Mucosa of descending colon (tissue), 3 donors: Measurements from ENCODE around the gene CCL26. TPM values are rescaled to one million over a fixed set of nuclear protein-coding genes. Genes with fewer than 3 reads are reported as not detected.

Source experiments
- ATAC-seq: fragments of 200-7000 bp; cut with Tn5 transposase; one replicate; pipeline ENCODE4 v1.9.1; 2020; ENCODE audit warnings: mild to moderate bottlenecking, moderate library complexity
- DNase-seq, 3 donors: peaks; one replicate each; pipeline ENCODE4 v3.0.0-alpha.2; 2020
- H3K36me3 ChIP-seq: fragments of 200-600 bp; one replicate; pipeline ENCODE4 v1.8.0; 2021; ENCODE audit warnings: low read depth, mild to moderate bottlenecking
- H3K4me1 ChIP-seq: fragments of 200-600 bp; one replicate; pipeline ENCODE4 v1.8.0; 2021; ENCODE audit warnings: low read depth, mild to moderate bottlenecking
- H3K4me3 ChIP-seq: fragments of 200-600 bp; one replicate; pipeline ENCODE4 v1.8.0; 2021; ENCODE audit warnings: mild to moderate bottlenecking
- H3K9me3 ChIP-seq: fragments of 200-600 bp; one replicate; pipeline ENCODE4 v1.8.0; 2021; ENCODE audit warnings: mild to moderate bottlenecking
- intact Hi-C, 2 donors: fragments of 100-400 bp; cut with DNase I in 1 of 2; cut with micrococcal nuclease in 1 of 2; formaldehyde crosslinking; loops; one replicate each; pipeline versions ENCODE4 v1.11.0 to v1.11.1; 2022; cut with DNase I, micrococcal nuclease
- total RNA-seq, 3 donors: library from RNA; stranded (reverse); fragmentation: NEBNext Ultra II Directional in 2 of 3; extraction: Animal tissue kit (Norgen Biotek cat#: 25700) in 2 of 3; gene quantifications; one replicate each; pipeline versions ENCODE4 v1.2.1 to v1.2.4, GENCODE V29; 2021 to 2023
- TF ChIP-seq, protein P1 (sequence below): fragments of 200-600 bp; IDR thresholded peaks from one replicate; pipeline ENCODE4 v1.8.0; 2022; ENCODE audit warnings: antibody characterized with exemption, mild to moderate bottlenecking
- donor health status: DM: no; HTN: no; CAD: no; lungs with moderate emphysema.
- donor health status: DM: no; HTN: no; CAD: no.
- donor health status: DM: no; HTN: yes; CAD: no.

Gene CCL26
- total RNA-seq, 3 donors from 2014 or later: 0.84 to 1.1 TPM; not detected in 1

DNA sequence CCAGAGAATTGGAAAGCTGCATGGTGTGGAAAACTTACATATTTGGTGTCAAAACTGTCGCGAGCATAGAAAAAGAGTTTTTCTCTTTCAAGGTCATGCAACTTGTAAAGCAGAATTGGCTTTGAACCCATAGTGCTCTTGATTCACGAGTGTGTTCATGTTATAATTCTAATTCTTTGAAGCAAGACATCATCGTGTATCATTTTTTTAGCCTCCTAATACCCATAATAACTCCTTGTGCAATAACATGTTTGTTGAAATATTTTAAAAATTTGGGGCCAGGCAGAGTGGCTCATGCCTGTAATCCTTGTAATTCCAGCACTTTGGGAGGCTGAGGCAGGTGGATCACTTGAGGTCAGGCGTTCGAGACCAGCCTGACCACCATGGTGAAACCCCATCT is 37.4 kb upstream of the CCL26 start:
- DNase-seq (no peak), ATAC-seq (no peak)
- no peaks in the 10 kb centered on the region for H3K4me1 ChIP-seq
- H3K9me3 ChIP-seq: peaks cover 21% of the 10 kb centered on the region
- TF ChIP-seq, protein P1, sequence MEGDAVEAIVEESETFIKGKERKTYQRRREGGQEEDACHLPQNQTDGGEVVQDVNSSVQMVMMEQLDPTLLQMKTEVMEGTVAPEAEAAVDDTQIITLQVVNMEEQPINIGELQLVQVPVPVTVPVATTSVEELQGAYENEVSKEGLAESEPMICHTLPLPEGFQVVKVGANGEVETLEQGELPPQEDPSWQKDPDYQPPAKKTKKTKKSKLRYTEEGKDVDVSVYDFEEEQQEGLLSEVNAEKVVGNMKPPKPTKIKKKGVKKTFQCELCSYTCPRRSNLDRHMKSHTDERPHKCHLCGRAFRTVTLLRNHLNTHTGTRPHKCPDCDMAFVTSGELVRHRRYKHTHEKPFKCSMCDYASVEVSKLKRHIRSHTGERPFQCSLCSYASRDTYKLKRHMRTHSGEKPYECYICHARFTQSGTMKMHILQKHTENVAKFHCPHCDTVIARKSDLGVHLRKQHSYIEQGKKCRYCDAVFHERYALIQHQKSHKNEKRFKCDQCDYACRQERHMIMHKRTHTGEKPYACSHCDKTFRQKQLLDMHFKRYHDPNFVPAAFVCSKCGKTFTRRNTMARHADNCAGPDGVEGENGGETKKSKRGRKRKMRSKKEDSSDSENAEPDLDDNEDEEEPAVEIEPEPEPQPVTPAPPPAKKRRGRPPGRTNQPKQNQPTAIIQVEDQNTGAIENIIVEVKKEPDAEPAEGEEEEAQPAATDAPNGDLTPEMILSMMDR: no peak
- no peaks in the 10 kb centered on the region for H3K36me3 ChIP-seq
- no peak overlapping the region for H3K4me3 ChIP-seq
- intact Hi-C loops: no loop called here

DNA sequence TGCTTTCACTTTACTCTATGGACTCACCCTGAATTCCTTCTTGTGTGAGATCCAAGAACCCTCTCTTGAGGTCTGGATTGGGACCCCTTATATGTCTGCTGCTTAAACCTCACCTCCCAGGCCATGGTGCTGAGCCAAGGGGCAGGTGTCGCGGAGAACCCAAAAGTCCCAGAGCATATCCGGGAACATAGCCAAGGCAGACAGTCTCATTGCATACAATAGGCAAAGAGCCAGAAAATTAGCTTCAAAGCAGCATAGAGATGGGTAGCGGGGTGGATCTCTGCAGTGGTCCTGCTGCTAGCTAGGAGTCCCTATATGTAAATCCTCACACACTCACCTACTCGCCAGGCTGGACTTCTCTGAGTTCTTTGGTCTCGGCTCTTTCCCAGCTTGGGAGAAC is 36.1 kb upstream of the CCL26 start:
- no peak for ATAC-seq

DNA sequence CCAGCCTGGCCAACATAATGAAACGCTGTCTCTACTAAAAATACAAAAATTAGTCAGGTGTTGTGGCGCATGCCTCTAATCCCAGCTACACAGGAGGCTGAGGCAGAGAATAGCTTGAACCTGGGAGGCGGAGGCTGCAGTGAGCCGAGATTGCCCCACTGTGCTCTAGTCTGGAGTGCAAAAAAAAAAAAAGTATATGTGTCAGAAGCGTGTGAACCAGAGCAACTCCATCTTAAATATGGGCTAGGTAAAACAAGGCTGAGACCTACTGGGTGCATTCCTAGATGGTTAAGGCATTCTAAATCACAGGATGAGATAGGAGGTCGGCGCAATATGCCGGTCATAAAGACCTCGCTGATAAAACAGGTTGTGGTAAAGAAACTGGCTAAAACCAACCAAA is 35.4 kb upstream of the CCL26 start:
- H3K4me3 ChIP-seq: no peak overlapping the region
- peaks cover 21% of the 10 kb centered on the region for H3K9me3 ChIP-seq
- ATAC-seq (no peak), DNase-seq (no peak)
- intact Hi-C loops: no loop called here
- no peaks in the 10 kb centered on the region for H3K36me3 ChIP-seq
- no peaks in the 10 kb centered on the region for H3K4me1 ChIP-seq
- TF ChIP-seq, protein P1: no peak

More for the DNA sequence above, 36.1 kb upstream of the CCL26 start:
- Histone ChIP-seq H3K9me3 (peaks cover 21% of the 10 kb centered on the region), H3K36me3 (no peaks in the 10 kb centered on the region), H3K4me1 (no peaks in the 10 kb centered on the region), H3K4me3 (no peak overlapping the region)
- intact Hi-C loops: no loop called here
- TF ChIP-seq, protein P1: no peak
- no peak for DNase-seq

DNA sequence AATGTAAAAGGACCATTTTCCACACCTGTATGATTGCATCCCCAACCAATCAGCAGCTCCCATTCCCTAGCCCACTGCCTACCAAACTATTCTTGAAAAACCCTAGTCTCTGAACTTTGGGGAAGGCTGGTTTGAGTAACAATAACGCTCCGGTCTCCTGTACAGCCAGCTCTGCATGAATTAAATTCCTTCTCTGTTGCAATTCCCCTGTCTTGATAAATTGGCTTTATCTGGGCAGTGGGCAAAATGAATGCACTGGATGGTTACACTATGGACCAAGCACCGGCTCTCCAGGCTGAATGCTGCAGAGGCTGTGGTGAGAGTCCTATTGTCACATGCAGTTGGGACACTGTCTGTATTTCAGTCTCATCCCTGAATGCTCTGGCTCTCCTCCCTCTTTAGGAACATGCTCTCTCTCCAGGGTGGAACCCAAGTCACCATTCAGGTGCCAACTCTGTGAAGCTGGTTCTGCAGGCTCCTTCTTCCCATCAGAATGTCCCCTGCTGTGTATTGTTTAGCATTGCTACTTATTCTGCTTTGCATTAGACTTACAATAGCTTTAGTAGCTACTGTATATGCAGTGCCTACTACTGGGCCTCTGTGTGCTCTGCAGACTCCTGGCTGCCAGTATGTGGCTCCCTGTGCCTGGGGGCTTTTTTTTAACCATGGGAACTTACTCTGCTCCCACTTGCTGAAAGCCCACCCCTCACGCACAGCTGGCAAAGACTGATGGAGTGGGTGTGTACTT is 34.7 kb upstream of the CCL26 start:
- H3K4me3 ChIP-seq: no peak overlapping the region
- no peaks in the 10 kb centered on the region for H3K36me3 ChIP-seq
- intact Hi-C loops: no loop called here
- H3K9me3 ChIP-seq: peaks cover 21% of the 10 kb centered on the region
- ATAC-seq: no peak
- no peaks in the 10 kb centered on the region for H3K4me1 ChIP-seq
- TF ChIP-seq, protein P1: no peak
- no peak for DNase-seq

DNA sequence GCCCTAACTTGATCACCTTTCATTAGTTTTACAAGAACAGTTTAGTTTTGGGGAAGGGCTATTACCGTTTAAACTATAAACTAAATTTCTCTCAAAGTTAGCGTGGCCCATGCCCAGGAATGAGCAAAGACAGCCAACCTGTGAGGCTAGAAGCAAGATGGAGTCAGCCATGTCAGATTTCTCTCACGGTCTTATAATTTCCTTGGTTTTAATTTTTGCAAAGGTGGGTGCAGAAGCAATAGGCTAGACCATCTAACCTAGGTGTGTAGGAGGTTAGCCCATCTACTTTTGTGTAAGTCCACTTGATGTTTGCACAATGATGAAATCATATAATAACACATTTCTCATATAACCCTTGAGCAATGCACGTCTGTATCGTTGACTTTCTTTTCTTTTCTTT is 32.7 kb upstream of the CCL26 start:
- Histone ChIP-seq H3K4me3 (no peak overlapping the region), H3K36me3 (no peaks in the 10 kb centered on the region), H3K4me1 (no peaks in the 10 kb centered on the region), H3K9me3 (peaks cover 21% of the 10 kb centered on the region)
- intact Hi-C loops: no loop called here
- no peak for ATAC-seq
- no peak for DNase-seq
- TF ChIP-seq, protein P1: no peak

DNA sequence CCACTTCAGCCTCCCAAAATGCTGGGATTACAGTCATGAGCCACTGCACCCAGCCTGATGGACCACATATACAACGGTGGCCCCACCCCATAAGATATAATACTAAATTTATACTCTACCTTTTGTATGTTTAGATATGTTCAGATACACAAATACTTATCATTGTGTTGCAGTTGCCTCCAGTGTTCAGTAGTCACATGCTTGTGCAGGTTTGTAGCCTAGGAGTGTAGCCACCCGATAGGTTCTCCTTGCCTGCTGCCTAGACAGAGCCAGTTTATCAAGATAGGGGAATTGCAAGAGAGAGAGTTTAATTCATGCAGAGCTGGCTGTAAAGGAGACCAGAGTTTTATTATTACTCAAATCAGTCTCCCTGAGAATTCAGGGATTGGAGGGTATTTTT is 32.0 kb upstream of the CCL26 start:
- no peak for ATAC-seq
- TF ChIP-seq, protein P1: no peak
- DNase-seq: no peak
- intact Hi-C loops: no loop called here
- Histone ChIP-seq H3K36me3 (no peaks in the 10 kb centered on the region), H3K4me3 (no peak overlapping the region), H3K4me1 (no peaks in the 10 kb centered on the region), H3K9me3 (peaks cover 21% of the 10 kb centered on the region)
